22Rv1 (cell line): ENCODE results near the gene PADI2.

Source experiments
- CTCF ChIP-seq: fragments of 450-650 bp; IDR thresholded peaks from 2 replicates; pipeline ENCODE4 v1.5.1; 2017; ENCODE audit warnings: mild to moderate bottlenecking
- ZFX ChIP-seq: fragments of 450-650 bp; IDR thresholded peaks from 2 replicates; pipeline ENCODE4 v1.6.1; 2017; ENCODE audit warnings: antibody characterized with exemption, borderline replicate concordance

GRCh38 chr1:17093822-17094393, 25.3 kb downstream of the PADI2 start:
- TF ChIP-seq CTCF (no peak), ZFX (no peak)
